ENCODE measurements around the gene LRRC28. TPM values are rescaled to one million over a fixed set of nuclear protein-coding genes. Genes with fewer than 3 reads are reported as not detected.

The LRRC28 gene
- total RNA-seq, 1 experiment from 2014 or later, result 21.4 TPM

DNA sequence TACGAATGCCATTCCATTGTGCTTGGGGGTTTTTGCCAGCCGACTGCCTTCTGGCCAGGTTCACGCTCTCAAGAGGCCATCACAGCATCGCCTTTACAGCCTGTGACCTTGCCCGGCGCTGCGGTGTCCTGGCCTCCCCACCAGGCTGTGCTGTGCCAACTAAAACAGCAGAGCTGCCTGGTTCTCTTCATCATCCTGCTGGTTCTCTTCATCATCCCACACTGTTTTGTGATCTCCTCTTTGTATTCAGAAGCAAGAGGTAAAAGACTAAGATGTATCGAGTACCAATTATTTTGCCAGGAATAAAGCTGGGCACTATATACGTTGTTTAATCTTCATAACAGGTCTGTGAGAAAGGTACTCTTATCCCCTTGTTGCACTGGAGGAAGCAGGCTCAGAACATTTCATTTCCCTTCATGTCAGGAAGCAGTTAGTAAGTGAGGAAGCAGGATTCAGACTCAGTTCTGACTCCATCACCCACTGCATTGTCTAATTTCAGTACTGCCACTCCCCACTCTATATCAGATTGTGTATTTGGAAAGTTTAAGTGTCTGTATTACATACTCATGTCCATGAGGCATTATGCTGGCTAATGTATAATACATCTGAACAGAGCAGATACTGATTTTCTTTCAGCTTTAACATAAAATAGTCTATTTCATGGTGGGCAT is 92.7 kb downstream of the LRRC28 start:
- no TSS peak for BruUV-seq (replicated peaks)
- POLR2A ChIA-PET, result no interaction called here
- Histone ChIP-seq H3K36me3 (ENCODE audit: control insufficient read depth in 1 of 2, insufficient read depth in 2 of 2, low read length in 2 of 2) (no peaks in the 10 kb centered on the region), H3K9ac (ENCODE audit: low read length) (no peak overlapping the region), H3K79me2 (ENCODE audit: insufficient read depth, low read length) (no peaks in the 10 kb centered on the region), H3K9me2 (ENCODE audit: insufficient read depth) (no peaks in the 10 kb centered on the region), H3K27ac (ENCODE audit: low read depth, low read length) (no peak overlapping the region), H3K4me3 (replicated peaks in 1 of 2; ENCODE audit: low read depth in 1 of 2, low read length in 2 of 2) (no peak overlapping the region), H3K27me3 (ENCODE audit: insufficient read depth, low read length) (no peaks in the 10 kb centered on the region), H3K4me2 (ENCODE audit: low read length) (no peak overlapping the region), H2AFZ (ENCODE audit: low read depth, low read length, poor library complexity, severe bottlenecking) (no peak overlapping the region), H3K4me1 (ENCODE audit: control insufficient read depth in 1 of 2, insufficient read depth in 2 of 2, low read length in 2 of 2) (no peaks in the 10 kb centered on the region), H3K9me3 (ENCODE audit: control insufficient read depth in 1 of 2, insufficient read depth in 1 of 2, low read depth in 1 of 2, low read length in 2 of 2) (no peaks in the 10 kb centered on the region), H4K20me1 (ENCODE audit: insufficient read depth) (no peaks in the 10 kb centered on the region)
- intact Hi-C loops (cut with micrococcal nuclease), result no loop called here
- DNase-seq (ENCODE audit: low read depth, low spot score) (no peak), ATAC-seq (peak; percentile 80)
- CTCF ChIA-PET, result interaction anchor here (1.1 to 2.3 kb wide), 2 partner anchors 10 to 360 kb away, joined by 4 to 8 read pairs; no protein-coding TSS in a partner anchor
- TF ChIP-seq, protein P1, sequence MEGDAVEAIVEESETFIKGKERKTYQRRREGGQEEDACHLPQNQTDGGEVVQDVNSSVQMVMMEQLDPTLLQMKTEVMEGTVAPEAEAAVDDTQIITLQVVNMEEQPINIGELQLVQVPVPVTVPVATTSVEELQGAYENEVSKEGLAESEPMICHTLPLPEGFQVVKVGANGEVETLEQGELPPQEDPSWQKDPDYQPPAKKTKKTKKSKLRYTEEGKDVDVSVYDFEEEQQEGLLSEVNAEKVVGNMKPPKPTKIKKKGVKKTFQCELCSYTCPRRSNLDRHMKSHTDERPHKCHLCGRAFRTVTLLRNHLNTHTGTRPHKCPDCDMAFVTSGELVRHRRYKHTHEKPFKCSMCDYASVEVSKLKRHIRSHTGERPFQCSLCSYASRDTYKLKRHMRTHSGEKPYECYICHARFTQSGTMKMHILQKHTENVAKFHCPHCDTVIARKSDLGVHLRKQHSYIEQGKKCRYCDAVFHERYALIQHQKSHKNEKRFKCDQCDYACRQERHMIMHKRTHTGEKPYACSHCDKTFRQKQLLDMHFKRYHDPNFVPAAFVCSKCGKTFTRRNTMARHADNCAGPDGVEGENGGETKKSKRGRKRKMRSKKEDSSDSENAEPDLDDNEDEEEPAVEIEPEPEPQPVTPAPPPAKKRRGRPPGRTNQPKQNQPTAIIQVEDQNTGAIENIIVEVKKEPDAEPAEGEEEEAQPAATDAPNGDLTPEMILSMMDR (IDR thresholded peaks at IDR 0.05 in 2 of 3, conservative IDR thresholded peaks at IDR 0.05 in 1 of 3; ENCODE audit: borderline replicate concordance in 1 of 3, insufficient read depth in 1 of 3, low read depth in 2 of 3, low read length in 2 of 3), result peak in 2 of 3 experiments; percentile 50 to 52; a peak in 3 of 6 replicates
- TF ChIP-seq RAD21 (IDR thresholded peaks at IDR 0.05; ENCODE audit: low read depth), result peak; percentile 44; the same call in 1 of the 2 replicates
- no peak for TF ChIP-seq EZH2phosphoT487 (IDR thresholded peaks at IDR 0.05; ENCODE audit: borderline replicate concordance)
- TF ChIP-seq, protein P2, sequence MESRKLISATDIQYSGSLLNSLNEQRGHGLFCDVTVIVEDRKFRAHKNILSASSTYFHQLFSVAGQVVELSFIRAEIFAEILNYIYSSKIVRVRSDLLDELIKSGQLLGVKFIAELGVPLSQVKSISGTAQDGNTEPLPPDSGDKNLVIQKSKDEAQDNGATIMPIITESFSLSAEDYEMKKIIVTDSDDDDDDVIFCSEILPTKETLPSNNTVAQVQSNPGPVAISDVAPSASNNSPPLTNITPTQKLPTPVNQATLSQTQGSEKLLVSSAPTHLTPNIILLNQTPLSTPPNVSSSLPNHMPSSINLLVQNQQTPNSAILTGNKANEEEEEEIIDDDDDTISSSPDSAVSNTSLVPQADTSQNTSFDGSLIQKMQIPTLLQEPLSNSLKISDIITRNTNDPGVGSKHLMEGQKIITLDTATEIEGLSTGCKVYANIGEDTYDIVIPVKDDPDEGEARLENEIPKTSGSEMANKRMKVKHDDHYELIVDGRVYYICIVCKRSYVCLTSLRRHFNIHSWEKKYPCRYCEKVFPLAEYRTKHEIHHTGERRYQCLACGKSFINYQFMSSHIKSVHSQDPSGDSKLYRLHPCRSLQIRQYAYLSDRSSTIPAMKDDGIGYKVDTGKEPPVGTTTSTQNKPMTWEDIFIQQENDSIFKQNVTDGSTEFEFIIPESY (IDR thresholded peaks at IDR 0.05; ENCODE audit: extremely low read depth, insufficient replicate concordance, low read length), result no peak
- RAD21 ChIA-PET (ENCODE audit: low non-redundant PET in 1 of 2, low total read pairs in 2 of 2, uncharacterized antibody in 2 of 2, unreplicated experiment in 2 of 2), result interaction anchor here in 1 of 2 experiments (0.5 kb wide), 1 partner anchor 56 kb away, joined by 5 read pairs; no protein-coding TSS in a partner anchor

All from HCT116 (cell line).